ENCODE results near the gene IQCF5.

Gene IQCF5

DNA sequence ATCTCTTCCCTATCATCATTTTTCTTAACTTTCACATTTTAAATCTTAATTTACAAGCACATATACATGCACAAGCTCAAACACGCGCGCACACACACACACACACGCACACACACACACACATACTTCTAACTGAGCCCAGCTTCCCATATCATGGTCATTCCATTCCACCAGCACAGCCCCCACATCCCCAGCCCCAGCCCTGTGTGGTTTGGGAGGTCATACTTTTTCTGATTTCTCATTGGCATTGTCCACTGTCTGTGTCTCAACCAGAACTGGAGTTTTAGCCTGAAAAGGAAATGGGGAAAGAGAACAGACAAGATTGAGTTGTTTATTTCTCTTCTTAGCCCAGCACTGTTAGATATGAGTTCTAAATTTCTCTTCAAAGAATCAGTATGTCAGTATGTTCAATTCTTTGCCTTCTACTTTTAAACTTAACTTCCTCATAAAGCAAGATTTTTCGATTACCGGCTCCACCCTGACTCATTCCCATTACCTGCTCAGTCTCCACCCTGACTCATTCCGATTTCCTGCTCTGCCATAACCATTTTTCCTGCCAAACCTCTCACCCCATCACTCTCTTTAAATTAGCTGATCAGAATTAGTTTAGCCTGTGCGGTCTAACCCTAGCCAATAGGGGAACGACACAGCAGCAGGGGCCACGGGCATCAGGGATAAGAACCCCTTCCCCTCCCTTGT, 21.4 kb upstream of the IQCF5 start:
- H3K4me3 ChIP-seq (ENCODE audit: control insufficient read depth, low read depth, low read length), result no peak overlapping the region
- DNase-seq (ENCODE audit: low read depth), result no peak
- TF ChIP-seq, protein P1, sequence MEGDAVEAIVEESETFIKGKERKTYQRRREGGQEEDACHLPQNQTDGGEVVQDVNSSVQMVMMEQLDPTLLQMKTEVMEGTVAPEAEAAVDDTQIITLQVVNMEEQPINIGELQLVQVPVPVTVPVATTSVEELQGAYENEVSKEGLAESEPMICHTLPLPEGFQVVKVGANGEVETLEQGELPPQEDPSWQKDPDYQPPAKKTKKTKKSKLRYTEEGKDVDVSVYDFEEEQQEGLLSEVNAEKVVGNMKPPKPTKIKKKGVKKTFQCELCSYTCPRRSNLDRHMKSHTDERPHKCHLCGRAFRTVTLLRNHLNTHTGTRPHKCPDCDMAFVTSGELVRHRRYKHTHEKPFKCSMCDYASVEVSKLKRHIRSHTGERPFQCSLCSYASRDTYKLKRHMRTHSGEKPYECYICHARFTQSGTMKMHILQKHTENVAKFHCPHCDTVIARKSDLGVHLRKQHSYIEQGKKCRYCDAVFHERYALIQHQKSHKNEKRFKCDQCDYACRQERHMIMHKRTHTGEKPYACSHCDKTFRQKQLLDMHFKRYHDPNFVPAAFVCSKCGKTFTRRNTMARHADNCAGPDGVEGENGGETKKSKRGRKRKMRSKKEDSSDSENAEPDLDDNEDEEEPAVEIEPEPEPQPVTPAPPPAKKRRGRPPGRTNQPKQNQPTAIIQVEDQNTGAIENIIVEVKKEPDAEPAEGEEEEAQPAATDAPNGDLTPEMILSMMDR (conservative IDR thresholded peaks at IDR 0.05; ENCODE audit: control insufficient read depth, insufficient read depth, low read depth, low read length), result no peak

DNA sequence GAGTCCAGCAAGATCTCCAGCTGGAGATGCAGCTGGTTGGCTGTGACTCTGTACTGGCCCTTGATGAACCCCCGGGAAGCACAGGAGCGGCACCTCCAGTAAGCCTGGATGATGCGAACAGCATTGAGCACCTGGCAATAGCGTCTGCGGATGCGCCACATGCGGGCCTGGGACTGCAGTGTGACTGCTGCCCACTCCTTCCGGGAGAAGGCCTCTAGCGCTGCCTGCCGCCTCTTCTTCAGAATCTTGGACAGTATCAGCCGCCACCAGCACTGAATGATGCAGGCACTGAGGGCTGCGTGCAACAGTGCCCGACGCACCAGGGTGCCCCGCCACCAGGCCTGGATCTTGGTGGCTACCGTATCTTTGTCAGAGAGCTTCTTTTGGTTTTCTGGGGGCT, 19.5 kb upstream of the IQCF5 start:
- TF ChIP-seq, protein P1 (conservative IDR thresholded peaks at IDR 0.05; ENCODE audit: control insufficient read depth, insufficient read depth, low read depth, low read length), result no peak
- no peak overlapping the region for H3K4me3 ChIP-seq (ENCODE audit: control insufficient read depth, low read depth, low read length)
- DNase-seq (ENCODE audit: low read depth), result no peak

DNA sequence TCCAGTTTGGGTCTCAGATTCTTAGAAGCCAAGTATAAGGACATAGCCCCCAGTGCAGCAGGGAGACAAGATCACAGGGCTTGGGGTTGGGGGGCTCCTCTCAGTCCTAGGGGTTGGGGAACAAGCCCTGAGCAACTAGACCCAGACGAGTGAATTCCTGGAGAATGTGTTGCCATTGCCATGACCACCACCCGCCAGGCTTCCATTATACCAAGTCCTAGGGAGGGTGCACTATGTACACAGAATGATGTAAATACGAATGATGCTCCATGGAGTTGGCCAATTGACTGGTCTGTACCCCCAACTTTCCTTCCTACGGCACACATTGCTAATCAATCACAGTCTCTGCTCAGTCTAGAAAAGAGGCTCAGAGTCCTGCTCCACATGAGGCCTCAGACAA, 19.0 kb upstream of the IQCF5 start:
- TF ChIP-seq, protein P1 (conservative IDR thresholded peaks at IDR 0.05; ENCODE audit: control insufficient read depth, insufficient read depth, low read depth, low read length), result no peak
- no peak overlapping the region for H3K4me3 ChIP-seq (ENCODE audit: control insufficient read depth, low read depth, low read length)
- no peak for DNase-seq (ENCODE audit: low read depth)

DNA sequence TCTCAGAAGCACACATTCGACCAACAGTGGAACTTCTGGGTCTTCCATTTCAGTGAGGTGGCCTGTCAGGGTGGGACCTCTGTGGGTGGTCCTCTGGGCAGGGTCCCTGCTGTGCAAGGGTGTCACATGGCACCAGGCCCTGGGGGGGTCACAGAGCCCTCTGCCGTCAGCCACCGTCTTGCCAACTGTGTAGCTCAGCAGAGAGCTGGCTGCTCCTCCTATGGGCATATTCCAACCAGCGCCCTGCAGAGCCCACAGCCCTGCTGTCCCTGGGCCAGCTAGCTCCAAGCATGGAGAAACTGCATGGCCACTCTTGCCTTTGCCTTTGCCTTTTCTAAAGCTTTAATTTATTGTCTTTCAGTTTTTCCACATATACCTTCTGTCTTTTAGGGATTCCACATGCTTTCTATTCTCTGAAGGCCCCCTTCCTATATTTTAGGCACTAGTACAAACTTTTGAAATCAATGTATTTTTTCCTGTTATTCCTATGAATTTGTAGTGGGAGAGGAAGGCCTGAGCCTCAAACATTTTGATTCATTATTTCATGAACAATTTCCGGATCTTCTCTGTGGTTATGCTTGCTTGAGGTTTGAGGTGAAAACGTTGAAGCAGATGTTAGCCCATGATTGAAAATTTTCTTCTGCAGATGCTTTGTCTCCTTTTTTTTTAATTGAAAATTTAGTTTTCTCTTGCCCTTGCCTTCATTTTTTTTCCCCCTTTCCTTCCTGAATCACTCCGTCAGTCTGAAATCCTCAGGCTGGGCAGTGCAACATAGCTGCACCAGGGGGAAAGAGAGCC, 16.0 kb upstream of the IQCF5 start:
- no peak overlapping the region for H3K4me3 ChIP-seq (ENCODE audit: control insufficient read depth, low read depth, low read length)
- no peak for DNase-seq (ENCODE audit: low read depth)
- TF ChIP-seq, protein P1 (conservative IDR thresholded peaks at IDR 0.05; ENCODE audit: control insufficient read depth, insufficient read depth, low read depth, low read length), result no peak

DNA sequence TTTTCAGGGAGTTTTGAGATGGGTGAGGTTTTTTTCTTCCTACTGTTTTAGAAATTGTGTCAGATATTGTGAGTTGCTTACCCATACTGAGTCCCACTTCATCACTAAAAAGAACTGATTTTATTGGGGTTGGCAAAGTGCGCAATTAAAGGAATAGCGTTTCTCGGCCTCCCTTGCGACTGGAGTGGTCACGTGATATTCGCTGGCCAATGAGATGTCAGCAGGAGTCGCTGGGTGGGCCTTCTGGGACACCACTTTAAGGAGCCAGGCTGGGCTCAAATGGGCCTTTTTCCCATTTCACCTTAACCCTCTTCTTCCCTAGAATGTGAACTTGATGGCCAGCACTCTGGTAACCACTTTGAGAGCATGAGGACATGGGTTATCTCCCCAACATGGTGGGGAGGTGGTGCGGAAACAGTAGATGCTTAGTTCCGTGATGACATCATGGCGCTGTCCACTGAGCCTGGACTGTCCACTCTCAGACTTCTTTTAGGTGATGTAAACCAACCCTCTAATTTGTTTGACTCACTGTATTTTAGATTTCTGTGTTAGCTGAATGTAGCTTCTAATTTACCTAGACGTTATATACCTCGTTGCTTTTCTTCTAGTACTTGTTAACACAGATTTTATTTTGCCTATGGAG, 13.2 kb upstream of the IQCF5 start:
- no peak overlapping the region for H3K4me3 ChIP-seq (ENCODE audit: control insufficient read depth, low read depth, low read length)
- no peak for DNase-seq (ENCODE audit: low read depth)
- TF ChIP-seq, protein P1 (conservative IDR thresholded peaks at IDR 0.05; ENCODE audit: control insufficient read depth, insufficient read depth, low read depth, low read length), result no peak

DNA sequence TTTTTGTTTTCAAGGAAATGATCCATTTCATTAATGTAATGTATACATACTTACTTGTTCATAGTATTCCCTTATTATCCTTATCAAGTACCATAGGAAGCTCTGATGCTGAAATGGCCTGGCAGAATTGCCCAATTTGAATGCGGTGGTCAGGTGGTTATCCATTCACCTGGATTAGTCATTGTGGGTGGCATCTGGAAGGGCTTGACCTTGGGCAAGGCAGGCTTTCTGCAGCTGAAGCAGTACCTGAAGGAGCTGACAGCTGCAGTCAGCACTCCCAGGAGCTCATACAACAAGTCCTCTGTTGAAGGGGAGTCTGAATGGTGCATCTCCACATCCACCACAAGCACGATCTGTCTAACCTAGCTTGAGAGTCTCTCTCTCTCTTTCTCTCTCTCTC, 12.2 kb upstream of the IQCF5 start:
- no peak for DNase-seq (ENCODE audit: low read depth)
- TF ChIP-seq, protein P1 (conservative IDR thresholded peaks at IDR 0.05; ENCODE audit: control insufficient read depth, insufficient read depth, low read depth, low read length), result no peak
- no peak overlapping the region for H3K4me3 ChIP-seq (ENCODE audit: control insufficient read depth, low read depth, low read length)
